HG03439 (cell line): ENCODE measurements around the gene TBCEL.
A peak's percentile ranks its signal among the peaks of the same experiment; 100 is the strongest.
"Not testable (repeated sequence)": the region's sequence is repeated elsewhere in the genome, so short reads cannot be mapped to it uniquely, and the experiment has no call there.

Source experiments
- ATAC-seq: cut with Tn5 transposase; IDR thresholded peaks from one replicate; pipeline ENCODE4 v1.9.1; 2021; ENCODE audit warnings: mild to moderate bottlenecking, moderate library complexity; ENCODE audit not compliant: unreplicated experiment

Gene TBCEL

DNA sequence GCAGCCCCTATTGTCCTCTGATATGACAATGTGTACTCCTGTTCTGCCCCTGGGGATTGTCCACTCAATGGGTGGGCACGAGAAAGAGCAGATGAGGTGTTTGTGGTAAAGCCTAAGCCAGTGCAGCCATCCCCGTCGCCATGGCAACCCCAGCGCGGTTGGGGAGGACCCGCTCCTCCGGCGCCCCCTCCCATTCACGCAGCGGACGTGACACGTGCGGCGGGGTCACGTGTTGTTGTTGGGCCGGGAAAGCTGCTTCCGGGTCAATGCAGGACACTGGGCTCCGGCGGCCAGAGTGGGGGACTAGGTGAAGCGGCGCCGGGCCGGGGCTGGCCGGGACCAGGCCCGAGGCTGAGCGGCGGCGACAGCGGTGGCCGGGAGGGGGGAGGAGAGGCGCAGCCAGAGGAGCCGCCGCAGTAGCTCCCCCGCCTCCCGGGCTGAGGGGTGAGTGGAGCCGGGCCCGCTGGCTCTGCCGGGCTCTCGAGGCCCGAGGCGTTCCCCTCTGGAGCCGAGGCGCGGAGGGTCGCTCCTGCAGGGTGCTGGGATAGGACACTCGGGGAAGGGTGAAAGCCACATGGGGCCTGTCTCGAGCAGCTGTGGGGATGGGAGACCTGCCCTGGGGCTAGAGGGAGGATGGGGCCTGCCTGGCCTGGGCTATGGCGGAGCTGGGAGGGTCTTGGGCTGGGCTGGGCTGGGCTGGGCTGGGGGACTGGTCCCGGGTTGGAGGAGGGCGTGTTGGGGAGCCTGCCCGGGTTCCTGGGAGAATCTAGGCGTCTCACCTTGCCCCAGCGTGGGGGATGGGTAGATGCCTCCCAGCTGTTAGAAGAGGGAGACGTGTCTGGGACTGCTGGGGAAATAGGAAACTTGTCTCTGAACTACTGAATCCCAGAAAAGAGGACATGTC is at the start of gene TBCEL:
Gene TBCEL, plus strand, starts transcription at position 255 of the 904 bp plus-strand sequence. CDS start 21,589 bp downstream, outside the sequence.
- peak; percentile 97 for ATAC-seq

DNA sequence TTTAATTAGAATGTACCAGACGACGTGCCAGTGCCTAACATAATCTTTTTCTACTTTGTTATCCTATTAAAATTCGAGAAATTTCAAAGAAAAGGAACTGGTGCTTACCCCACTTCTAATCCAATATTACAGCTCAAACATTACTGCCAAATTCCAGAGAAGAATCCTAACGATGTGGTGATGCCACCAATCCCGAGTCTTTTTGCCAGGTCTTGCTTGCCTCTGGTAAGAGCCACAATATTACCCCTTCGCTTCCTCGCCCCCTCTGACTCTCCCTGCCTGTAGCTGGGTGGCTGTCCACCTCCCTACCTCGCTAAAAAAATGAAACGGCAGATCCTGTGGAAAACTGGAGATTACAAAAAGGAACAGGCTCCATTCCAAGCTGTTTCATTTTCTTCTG is 49.4 kb upstream of the TBCEL start:
- no peak for ATAC-seq

- no peak for ATAC-seq
Observed at GRCh38 chr11:120974965-120975364, 48.9 kb upstream of the TBCEL start.

GRCh38 chr11:120977266-120978137 is 46.4 kb upstream of the TBCEL start:
- ATAC-seq, result no peak

- no peak for ATAC-seq
Observed at GRCh38 chr11:120978701-120979100, 45.2 kb upstream of the TBCEL start.

DNA sequence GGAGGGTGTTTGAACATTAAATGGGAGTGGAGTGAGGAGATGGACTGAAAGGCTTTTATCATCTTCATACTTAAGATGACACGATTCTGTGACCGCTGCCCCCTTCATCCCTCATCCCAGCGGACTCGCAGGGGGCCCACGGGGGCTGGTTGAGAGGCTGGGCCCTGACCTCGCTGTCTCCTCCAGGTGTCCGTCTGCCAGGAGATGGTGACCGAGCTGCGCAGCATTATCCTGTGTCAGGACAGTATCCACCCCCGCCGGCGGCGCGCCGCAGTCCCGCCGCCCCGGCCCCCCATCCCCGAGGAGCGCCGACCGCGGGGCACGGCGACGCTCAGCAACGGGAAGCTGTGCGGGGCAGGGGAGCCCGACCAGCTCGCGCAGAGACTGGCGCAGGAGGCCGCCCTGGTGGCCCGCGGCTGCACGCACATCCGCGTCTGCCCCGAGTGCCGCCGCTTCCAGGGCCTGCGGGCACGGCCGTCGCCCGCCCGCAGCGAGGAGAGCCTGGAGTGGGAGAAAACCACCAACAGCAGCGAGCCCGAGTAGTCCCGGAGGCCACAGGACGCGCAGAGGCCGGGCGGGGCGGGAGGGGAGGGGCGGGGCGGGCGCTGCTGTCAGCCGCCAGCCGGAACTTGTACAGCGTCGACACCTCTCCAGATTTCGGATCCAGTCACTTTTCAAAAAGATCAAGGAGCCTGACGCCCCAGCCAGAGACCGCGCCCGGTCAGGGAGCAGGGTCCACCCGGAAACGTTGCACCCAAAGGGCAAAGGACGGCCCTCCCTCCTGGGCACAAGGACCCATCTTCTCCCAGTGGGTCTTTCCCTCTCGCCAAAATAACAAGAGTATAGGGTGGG is 38.0 kb upstream of the TBCEL start:
- no peak for ATAC-seq

- no peak for ATAC-seq
Observed at GRCh38 chr11:120988603-120989002, 35.3 kb upstream of the TBCEL start.

DNA sequence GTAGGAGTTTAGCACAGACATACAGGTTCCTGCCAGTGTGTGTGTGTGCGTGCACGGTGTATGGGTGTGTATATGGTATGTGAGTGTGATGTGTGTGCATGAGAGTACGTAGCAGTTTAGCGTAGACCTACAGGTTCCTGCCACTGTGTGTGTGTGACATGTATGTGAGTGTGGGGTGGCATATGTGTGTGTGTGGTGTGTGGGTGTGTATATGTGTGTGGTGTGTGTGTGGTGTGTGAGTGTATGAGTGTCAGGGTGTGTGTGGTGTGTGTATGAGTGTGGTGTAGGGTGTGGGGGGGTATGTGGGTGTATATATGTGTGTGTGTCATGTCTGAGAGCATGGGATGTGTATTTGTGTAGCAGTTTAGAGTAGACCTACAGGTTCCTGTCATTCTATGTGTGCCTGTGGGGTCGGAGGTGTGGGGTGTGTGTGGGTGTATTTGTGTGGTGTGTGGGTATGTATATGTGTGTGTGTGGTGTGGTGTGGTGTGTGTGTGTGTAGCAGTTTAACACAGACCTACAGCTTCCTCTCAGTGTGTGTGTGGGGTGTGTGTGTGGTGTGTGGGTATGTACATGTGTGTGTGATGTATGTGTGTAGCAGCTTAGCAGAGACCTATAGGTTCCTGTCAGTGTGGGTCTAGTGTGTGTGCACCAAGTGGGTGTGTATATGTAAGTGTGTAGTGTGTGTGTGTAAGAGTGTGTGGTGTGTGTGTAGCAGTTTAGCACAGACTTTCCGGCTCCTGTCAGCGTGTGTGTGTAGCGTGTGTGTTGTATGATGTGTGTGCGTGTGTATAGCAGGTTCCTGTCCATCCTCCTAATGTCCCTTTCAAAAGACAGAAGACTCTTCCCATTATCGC is 31.8 kb upstream of the TBCEL start:
- ATAC-seq, result no peak

DNA sequence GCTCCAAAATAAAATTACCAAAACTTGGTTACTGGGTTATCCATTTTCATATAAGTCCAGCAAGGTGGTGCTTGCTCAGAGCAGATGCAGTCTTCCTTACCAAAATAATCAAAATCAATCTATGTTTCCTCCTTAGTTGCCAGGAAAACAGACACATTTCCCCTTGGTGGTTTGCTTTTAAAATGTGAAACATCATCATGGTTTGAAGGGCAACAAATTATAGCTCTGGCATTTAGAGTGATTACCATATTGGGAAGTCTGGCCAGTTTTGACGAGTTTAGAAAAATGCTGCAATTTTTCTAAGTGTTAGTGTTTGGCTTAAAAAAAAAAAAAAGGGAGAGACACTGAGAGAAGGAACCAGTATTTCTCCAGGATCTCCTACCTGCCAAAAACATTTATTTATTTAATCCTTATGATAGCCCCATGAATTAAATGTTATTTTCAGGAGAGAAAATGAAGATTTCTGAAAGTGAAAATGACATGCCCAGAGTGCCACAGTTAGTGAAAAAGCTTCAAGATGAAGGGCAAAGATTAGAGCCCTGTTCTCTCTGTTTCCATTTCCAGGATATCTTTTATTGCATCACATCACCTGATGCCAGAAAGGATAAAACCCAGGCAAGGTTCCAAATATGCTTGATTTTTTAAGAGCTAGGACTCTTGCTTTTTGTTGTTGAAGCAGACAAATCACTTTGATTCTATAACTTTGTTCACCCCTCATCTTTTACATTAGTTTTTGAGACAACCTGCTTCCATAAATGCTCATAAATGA is 29.6 kb upstream of the TBCEL start:
- no peak for ATAC-seq

- no peak for ATAC-seq
Observed at GRCh38 chr11:120995184-120995583, 28.7 kb upstream of the TBCEL start.

DNA sequence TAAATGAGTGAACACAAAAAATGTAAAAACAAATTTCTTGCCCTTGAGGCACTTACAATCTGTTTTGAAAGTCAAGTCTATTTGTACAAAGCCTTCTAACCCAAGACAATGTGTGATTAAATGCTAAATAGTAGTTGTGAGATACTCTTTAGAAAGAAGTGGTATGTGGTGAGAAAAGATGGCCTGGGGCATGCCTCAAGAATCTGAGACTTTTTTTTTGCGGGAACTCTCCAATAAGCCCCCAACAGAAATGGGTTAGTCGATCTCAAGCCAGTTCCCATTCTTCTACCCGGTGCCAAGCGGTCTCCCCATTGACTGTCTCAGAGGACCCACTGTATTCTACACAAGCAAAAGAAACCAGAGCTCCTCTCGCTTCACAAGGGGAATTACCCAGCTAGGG is 26.9 kb upstream of the TBCEL start:
- no peak for ATAC-seq

DNA sequence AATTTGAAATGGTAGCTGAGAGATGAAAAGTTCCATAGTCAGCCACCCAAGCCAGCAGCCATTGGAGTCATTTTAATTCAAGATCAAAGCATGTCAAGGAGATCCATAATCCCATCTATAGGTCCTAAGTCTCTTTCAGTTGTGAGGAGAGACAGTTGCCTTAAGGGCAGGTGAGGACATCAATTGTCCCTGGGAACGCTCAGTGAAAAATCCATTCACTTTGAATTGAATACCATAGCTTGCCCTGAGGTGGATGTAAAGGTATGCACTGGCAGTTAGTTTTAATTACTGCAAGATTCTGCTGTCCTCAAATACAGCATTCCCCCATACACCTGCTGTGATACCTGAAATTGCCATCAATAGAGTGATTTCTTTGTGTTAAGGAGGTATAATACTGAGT is 25.3 kb upstream of the TBCEL start:
- no peak for ATAC-seq

GRCh38 chr11:121004206-121004840 is 19.6 kb upstream of the TBCEL start:
- no peak for ATAC-seq

DNA sequence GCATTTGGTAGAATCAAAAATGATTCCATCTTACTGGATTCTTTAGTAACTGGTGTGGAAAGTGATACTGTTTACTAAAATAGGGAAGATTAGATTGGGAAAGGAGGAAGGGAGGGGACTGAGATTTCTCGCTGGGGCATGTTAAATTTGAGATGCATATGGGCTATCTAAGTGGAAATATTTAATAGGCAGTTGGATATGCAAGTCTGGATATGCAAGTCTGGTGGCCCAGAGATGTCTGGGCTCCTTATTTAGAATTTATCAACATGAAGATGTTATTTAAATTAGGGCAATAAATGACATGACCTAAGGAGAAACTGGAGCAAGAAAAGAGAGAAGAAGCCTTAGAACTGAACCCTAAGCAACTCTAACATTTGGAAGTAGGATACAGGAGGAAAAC is 17.0 kb upstream of the TBCEL start:
- ATAC-seq, result no peak

DNA sequence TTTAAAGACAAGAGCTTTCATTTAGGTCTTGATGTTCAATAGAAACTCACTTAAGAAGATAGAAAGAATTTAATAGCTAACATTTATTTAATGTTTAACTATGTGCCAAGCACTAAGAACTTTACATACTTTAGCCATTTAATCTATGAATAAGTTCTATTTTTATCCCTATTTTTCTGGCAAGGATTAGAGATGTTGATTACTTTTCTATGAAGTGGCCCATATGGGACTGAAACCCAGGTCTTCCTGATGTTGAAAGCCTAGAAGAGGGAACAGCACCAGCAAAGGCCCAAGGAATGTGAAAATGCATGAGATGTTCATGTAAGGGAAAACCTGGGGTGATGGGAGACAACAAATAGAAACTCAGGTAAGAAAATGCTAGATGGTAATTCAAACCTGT is 15.4 kb upstream of the TBCEL start:
- ATAC-seq, result no peak

DNA sequence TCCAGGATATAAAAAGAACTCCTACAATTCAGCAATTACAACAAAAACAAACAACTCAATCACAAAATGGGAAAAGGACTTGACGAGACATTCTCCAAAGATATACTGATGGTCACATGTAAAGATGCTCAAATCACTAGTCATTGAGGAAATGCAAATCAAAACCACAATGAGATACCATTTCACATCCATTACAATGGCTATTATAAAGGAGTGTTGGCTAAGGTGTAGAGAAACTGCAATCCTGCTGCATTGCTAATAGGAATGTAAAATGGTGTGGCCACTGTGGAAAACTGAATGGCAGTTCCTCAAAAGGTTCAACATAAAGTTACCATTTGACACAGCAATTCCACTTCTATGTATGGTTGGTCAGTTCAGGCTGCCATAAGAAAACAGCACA is 11.8 kb upstream of the TBCEL start:
- no peak for ATAC-seq

DNA sequence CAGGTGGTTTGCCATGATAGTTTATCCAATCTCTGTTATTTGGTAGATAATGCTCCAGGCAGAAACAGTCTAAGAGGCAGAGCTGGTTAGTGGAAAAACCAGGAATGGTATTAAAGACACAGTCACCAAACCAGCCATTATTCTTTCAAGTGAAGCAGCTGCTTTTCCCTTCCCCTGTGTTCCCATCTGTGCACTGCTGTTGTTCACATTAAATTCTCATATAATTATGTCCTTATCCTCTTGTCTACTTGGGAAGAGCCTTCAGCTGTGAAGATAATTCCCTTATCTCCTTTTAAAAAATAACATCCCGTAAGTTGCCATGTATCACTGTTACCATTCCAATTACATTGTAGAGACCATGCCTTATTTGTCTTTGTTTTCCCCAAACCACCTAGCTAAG is 5.2 kb upstream of the TBCEL start:
- ATAC-seq, result no peak

- not testable (repeated sequence) for ATAC-seq
Observed at GRCh38 chr11:121021718-121022117, 2.2 kb upstream of the TBCEL start.

DNA sequence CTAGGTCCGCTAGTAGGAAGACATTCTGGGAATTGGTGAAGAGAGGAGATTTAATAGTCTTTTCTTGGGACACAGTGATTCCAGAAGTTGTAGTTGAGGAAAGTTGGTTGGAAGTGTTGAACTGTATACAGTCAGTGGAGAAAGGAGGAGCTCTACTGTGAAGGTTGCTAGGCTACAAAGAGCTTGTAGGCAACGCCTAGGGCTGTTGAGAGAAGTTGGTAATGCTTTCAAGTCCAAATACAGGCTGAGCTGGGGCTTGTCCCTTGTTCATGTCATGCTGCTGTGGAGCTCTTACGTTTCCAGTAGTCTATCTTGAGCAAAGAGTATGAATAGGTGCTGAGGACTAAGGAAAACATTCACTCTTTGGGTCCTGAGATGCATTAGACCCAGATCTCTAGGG is 1.1 kb downstream of the TBCEL start:
- ATAC-seq, result no peak
